HL-60 (cell line): Measurements from ENCODE around the gene SLCO2A1.

ENCODE experiments used
- DNase-seq, 2 experiments: peaks; one replicate each; pipeline ENCODE4 v3.0.0-alpha.2; 2010 to 2020; ENCODE audit warnings: low read depth in 1 of 2, low spot score in 1 of 2
- H3K27ac ChIP-seq: fragments of 250-450 bp; sonication (Bioruptor Pico); replicated peaks from 2 replicates; pipeline ENCODE4 v1.5.1; 2020; ENCODE audit warnings: mild to moderate bottlenecking, moderate library complexity
- H3K27me3 ChIP-seq: fragments of 250-450 bp; sonication (Bioruptor Pico); 2 replicates; pipeline ENCODE4 v1.5.1; 2021; ENCODE audit warnings: mild to moderate bottlenecking, moderate library complexity; ENCODE audit not compliant: insufficient read depth, poor library complexity, severe bottlenecking
- H3K4me3 ChIP-seq: replicated peaks from 2 replicates; pipeline ENCODE4 v1.5.1; 2011; ENCODE audit warnings: mild to moderate bottlenecking, control low read depth, low read length; ENCODE audit not compliant: insufficient read depth
- GABPA ChIP-seq: IDR thresholded peaks from 2 replicates; pipeline ENCODE4 v1.6.1; 2012; ENCODE audit warnings: low read depth
- POLR2AphosphoS5 ChIP-seq: IDR thresholded peaks from 2 replicates; pipeline ENCODE4 v1.6.1; 2012; ENCODE audit warnings: low read depth
- SPI1 ChIP-seq: IDR thresholded peaks from 2 replicates; pipeline ENCODE4 v1.6.1; 2012; ENCODE audit warnings: low read depth, mild to moderate bottlenecking, borderline replicate concordance
- TF ChIP-seq, protein P1 (sequence below): IDR thresholded peaks from 2 replicates; pipeline ENCODE4 v1.6.1; 2012; ENCODE audit warnings: low read depth; ENCODE audit not compliant: insufficient replicate concordance
- TF ChIP-seq, protein P2 (sequence below): IDR thresholded peaks from one replicate; pipeline ENCODE4 v1.5.1; 2011; ENCODE audit warnings: low read length, control low read depth, inconsistent platforms; ENCODE audit not compliant: insufficient read depth

SLCO2A1 gene

DNA sequence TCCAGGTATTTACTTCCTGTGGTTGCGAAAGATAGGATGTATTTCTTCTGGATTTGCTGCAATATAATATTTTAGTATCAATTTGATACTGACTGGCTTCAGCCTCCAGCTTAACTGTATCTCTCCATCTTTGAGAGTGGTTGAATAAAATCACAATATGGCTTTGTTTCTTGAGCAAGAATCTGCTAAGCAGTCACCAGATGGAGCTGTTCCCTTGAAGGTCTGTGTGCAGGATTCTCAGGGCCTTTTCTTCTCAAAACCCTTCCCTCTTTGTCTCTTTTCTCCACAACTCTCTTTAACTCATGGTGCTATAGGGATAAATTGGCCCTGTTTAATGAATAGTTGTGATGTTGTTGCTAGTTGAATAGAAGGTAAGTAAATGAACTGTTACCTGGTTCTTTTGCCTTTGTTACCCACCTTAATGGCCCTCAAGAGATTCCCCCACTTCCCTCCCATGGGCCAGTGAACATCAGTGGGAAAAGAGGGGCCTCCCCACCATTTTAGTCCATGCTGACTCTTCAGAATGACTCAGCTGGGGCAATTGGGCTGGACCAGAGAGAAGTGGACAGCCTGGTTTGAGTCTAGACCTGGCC lies 99.3 kb downstream of the SLCO2A1 start:
- TF ChIP-seq, protein P1, sequence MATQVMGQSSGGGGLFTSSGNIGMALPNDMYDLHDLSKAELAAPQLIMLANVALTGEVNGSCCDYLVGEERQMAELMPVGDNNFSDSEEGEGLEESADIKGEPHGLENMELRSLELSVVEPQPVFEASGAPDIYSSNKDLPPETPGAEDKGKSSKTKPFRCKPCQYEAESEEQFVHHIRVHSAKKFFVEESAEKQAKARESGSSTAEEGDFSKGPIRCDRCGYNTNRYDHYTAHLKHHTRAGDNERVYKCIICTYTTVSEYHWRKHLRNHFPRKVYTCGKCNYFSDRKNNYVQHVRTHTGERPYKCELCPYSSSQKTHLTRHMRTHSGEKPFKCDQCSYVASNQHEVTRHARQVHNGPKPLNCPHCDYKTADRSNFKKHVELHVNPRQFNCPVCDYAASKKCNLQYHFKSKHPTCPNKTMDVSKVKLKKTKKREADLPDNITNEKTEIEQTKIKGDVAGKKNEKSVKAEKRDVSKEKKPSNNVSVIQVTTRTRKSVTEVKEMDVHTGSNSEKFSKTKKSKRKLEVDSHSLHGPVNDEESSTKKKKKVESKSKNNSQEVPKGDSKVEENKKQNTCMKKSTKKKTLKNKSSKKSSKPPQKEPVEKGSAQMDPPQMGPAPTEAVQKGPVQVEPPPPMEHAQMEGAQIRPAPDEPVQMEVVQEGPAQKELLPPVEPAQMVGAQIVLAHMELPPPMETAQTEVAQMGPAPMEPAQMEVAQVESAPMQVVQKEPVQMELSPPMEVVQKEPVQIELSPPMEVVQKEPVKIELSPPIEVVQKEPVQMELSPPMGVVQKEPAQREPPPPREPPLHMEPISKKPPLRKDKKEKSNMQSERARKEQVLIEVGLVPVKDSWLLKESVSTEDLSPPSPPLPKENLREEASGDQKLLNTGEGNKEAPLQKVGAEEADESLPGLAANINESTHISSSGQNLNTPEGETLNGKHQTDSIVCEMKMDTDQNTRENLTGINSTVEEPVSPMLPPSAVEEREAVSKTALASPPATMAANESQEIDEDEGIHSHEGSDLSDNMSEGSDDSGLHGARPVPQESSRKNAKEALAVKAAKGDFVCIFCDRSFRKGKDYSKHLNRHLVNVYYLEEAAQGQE, result no peak
- TF ChIP-seq, protein P2, sequence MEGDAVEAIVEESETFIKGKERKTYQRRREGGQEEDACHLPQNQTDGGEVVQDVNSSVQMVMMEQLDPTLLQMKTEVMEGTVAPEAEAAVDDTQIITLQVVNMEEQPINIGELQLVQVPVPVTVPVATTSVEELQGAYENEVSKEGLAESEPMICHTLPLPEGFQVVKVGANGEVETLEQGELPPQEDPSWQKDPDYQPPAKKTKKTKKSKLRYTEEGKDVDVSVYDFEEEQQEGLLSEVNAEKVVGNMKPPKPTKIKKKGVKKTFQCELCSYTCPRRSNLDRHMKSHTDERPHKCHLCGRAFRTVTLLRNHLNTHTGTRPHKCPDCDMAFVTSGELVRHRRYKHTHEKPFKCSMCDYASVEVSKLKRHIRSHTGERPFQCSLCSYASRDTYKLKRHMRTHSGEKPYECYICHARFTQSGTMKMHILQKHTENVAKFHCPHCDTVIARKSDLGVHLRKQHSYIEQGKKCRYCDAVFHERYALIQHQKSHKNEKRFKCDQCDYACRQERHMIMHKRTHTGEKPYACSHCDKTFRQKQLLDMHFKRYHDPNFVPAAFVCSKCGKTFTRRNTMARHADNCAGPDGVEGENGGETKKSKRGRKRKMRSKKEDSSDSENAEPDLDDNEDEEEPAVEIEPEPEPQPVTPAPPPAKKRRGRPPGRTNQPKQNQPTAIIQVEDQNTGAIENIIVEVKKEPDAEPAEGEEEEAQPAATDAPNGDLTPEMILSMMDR, result peak; percentile 40
- no peak for TF ChIP-seq GABPA
- H3K27me3 ChIP-seq, result no peaks in the 10 kb centered on the region
- no peak overlapping the region for H3K4me3 ChIP-seq
- peak; percentile 30 to 40 for DNase-seq
- no peak overlapping the region for H3K27ac ChIP-seq

DNA sequence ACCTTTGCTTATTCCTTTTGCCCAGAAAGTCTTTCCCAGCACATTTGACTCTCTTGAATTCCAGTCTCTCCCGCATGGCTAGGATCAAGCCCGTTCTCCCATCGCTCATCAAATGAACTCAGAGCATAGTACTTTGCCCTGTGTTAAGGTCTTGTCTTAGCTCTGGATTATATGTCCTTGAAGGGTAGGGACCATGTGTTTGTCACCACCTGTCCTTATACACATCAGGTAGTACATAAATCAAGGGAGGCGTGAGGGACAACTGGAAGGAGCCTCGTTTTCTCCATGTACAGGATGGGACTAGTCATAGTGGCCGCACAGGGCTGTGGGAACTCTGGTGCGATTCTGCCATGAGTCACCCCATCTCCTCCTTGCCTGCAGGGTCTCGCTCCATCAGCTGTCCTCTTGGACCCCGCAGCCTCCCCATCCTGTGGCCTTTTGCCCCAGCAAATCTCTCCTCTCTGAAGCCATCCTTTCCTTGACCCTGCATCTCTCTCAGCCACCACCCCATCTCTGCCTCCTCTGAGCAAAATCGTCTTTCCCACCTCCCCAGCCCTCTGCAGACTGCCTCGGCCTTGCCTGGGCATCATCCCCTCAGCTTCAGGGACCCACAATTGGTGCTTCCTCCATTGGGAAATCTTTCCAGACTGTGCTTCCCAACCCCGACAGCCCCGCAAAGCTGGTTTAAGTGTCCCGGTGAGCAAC lies 100.7 kb downstream of the SLCO2A1 start:
- H3K27me3 ChIP-seq, result no peaks in the 10 kb centered on the region
- H3K4me3 ChIP-seq, result no peak overlapping the region
- no peak for TF ChIP-seq SPI1
- TF ChIP-seq, protein P2, result no peak
- no peak for TF ChIP-seq GABPA
- no peak for TF ChIP-seq POLR2AphosphoS5
- no peak for DNase-seq
- H3K27ac ChIP-seq, result no peak overlapping the region

DNA sequence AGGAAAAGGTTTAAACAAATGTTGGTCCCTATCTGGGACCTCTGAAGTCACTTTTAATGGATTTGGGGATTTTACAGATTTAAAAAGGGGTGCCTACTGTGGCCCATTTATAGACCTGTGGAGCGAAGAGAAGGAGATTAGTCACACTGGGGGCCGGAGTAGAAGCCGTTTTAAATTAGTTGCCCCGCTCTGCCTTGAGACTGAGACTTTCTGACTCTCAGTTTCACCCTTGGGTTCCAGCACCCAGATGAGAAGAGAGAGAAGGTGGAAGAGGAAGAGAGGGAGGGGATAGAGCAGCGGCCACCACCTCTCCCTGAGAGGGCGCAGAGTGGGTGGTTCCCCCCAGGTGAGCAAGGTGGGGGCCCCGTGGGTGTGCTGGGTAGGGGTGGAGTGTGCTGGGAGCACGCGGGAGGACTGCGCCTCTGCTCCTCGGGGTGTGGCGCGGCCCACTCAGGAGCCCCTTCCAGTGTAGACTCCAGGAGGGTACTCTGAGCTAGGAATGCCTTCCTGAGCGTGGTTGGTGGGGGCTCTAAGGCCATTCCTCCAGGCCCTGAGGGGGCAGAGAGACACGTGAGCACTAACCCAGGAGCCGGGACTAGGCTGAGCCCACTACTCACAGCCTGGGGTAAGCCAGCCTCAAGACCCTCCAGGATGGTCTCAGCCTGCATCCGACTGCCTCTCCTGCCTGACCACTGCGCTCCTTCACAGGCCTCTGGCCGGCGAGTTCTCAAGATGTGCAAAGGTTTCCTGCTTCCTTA lies 101.4 kb downstream of the SLCO2A1 start:
- Histone ChIP-seq H3K27ac (no peak overlapping the region), H3K27me3 (no peaks in the 10 kb centered on the region), H3K4me3 (no peak overlapping the region)
- DNase-seq, result no peak
- TF ChIP-seq SPI1 (no peak), POLR2AphosphoS5 (no peak)
- TF ChIP-seq, protein P2, result no peak
- TF ChIP-seq, protein P1, result no peak
